BJ (cell line): Measurements from ENCODE around the gene KMT2C. TPM values are rescaled to one million over a fixed set of nuclear protein-coding genes. Genes with fewer than 3 reads are reported as not detected.

ENCODE experiments used
- CTCF ChIA-PET: fragments of 350-600 bp; formaldehyde crosslinking; extraction: SDS; loops from one replicate; lab custom pipeline; 2021; ENCODE audit warnings: antibody characterized with exemption, inconsistent platforms; lab: Yijun Ruan, JAX
- POLR2A ChIA-PET: fragments of 300-600 bp; sonication (Branson Sonifier 250); formaldehyde crosslinking; extraction: SDS; loops from one replicate; lab custom pipeline; 2021; ENCODE audit warnings: antibody characterized with exemption; lab: Charles Lee
- DNase-seq: peaks from one replicate; pipeline ENCODE4 v3.0.0-alpha.2; 2011; ENCODE audit warnings: low read depth
- H3K27me3 ChIP-seq: 2 replicates; pipeline ENCODE4 v1.6.0; 2011; ENCODE audit warnings: low read length; ENCODE audit not compliant: control insufficient read depth, insufficient read depth
- H3K36me3 ChIP-seq: 2 replicates; pipeline ENCODE4 v1.5.1; 2011; ENCODE audit warnings: low read length; ENCODE audit not compliant: control insufficient read depth, insufficient read depth
- H3K4me3 ChIP-seq: 2 replicates; pipeline ENCODE4 v1.5.1; 2011; ENCODE audit warnings: low read depth, mild to moderate bottlenecking, control low read depth, low read length
- CTCF ChIP-seq: IDR thresholded peaks from 2 replicates; pipeline ENCODE4 v1.5.1; 2011; ENCODE audit warnings: low read depth, mild to moderate bottlenecking, control low read depth, inconsistent platforms, low read length, moderate library complexity; ENCODE audit not compliant: insufficient read depth
- polyA plus RNA-seq: library from polyadenylated mRNA; depleted of rRNA; stranded (reverse); fragments of >200 nt; gene quantifications from 2 replicates; pipeline ENCODE4 v1.2.3, GENCODE V29; 2011

KMT2C gene
- polyA plus RNA-seq, 1 experiment: 6.9 TPM

- no peak for TF ChIP-seq CTCF
- ChIA-PET CTCF (interaction anchor here (0.5 to 2.3 kb wide), 4 partner anchors 10 to 376 kb away, joined by 3 to 12 read pairs (median 4); no protein-coding TSS in a partner anchor), POLR2A (no interaction called here)
- Histone ChIP-seq H3K36me3 (peaks cover 3% of the 10 kb centered on the region; the same call in 1 of the 2 replicates), H3K4me3 (no peak overlapping the region), H3K27me3 (no peaks in the 10 kb centered on the region)
- no peak for DNase-seq
Measured at GRCh38 chr7:152330827-152331226, 105.0 kb downstream of the KMT2C start.

DNA sequence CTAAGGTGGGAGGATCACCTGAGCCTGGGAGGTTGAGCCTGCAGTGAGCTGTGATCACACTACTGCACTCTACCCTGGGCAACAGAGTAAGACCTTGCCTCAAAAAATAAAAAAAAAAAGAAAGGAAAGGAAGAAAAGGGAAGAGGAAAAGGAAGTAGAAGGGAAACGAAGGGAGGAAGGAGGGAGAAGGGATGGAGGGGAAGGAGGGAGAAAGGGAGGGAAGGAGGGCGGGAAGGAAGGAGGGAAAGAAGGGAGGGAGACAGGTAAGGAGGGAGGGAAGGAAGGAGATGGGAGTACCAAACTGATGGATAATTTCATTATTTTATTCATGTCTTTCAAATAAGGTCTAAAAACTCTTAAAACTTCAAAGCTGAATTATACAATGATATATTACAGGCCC, 106.3 kb downstream of the KMT2C start:
- Histone ChIP-seq H3K36me3 (peaks cover 3% of the 10 kb centered on the region; the same call in 1 of the 2 replicates), H3K27me3 (no peaks in the 10 kb centered on the region), H3K4me3 (no peak overlapping the region)
- no peak for TF ChIP-seq CTCF
- DNase-seq: no peak
- POLR2A ChIA-PET: no interaction called here
- CTCF ChIA-PET: interaction anchor here (0.6 to 2.3 kb wide), 3 partner anchors 11 to 377 kb away, joined by 4 to 12 read pairs (median 5); no protein-coding TSS in a partner anchor

- Histone ChIP-seq H3K27me3 (no peaks in the 10 kb centered on the region), H3K36me3 (peaks cover 3% of the 10 kb centered on the region; the same call in 1 of the 2 replicates), H3K4me3 (no peak overlapping the region)
- no peak for TF ChIP-seq CTCF
- DNase-seq: no peak
- ChIA-PET POLR2A (interaction anchor here (0.6 kb wide), 1 partner anchor 9 kb away, joined by 4 read pairs; no protein-coding TSS in a partner anchor), CTCF (no interaction called here)
Measured at GRCh38 chr7:152328234-152328633, 107.6 kb downstream of the KMT2C start.

DNA sequence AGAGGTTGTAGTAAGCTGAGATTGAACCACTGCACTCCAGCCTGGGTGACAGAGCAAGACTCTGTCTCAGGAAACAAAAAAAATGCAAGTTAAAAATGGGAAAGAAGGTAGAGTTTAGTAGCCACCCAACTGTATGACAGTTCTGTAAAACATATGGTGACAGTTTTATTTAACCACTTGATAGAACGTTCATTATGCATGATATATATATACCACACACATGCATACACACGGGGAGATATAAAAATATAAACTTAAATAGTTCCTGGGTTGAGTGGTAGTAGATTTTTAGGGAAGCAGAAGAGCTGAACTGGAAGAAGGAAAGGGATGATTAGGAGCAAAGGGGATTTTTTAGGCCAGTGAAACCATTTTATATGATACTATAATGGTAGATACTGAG, 120.0 kb downstream of the KMT2C start:
- CTCF ChIA-PET: interaction anchor here (0.6 kb wide), 1 partner anchor 370 kb away, joined by 4 read pairs; no protein-coding TSS in a partner anchor

More for the DNA sequence above, 120.0 kb downstream of the KMT2C start:
- DNase-seq: no peak
- no peak overlapping the region for H3K4me3 ChIP-seq
- H3K36me3 ChIP-seq: no peaks in the 10 kb centered on the region; the same call in none of the 2 replicates
- H3K27me3 ChIP-seq: no peaks in the 10 kb centered on the region
- TF ChIP-seq CTCF: no peak
- POLR2A ChIA-PET: no interaction called here
